HCT116 (cell line): ENCODE measurements around the gene HIRA. TPM values are rescaled to one million over a fixed set of nuclear protein-coding genes. Genes with fewer than 3 reads are reported as not detected.

ENCODE experiments used
- ATAC-seq: fragments of 200-7000 bp; cut with Tn5 transposase; 2 replicates; pipeline ENCODE4 v1.9.1; 2020; ENCODE audit warnings: mild to moderate bottlenecking, moderate library complexity
- BruUV-seq: library from RNA; stranded (reverse); fragments of 400-500 nt; replicated peaks from 2 replicates; lab custom pipeline; 2021; lab: Mats Ljungman, UMichigan
- CTCF ChIA-PET: fragments of 300-600 bp; sonication (Branson Sonifier 250); formaldehyde crosslinking; loops from one replicate; lab custom pipeline; 2021; ENCODE audit warnings: antibody characterized with exemption; lab: Charles Lee
- POLR2A ChIA-PET: fragments of 300-600, 350-600 bp; sonication (Branson Sonifier 250); formaldehyde crosslinking; loops from one replicate; lab custom pipeline; 2021; ENCODE audit warnings: antibody characterized with exemption; lab: Charles Lee
- RAD21 ChIA-PET, 2 experiments: fragments of 300-600 bp; sonication (Branson Sonifier 250); formaldehyde crosslinking; loops; one replicate each; lab custom pipeline; 2023; ENCODE audit warnings: low total read pairs in 2 of 2; ENCODE audit not compliant: uncharacterized antibody in 2 of 2, unreplicated experiment in 2 of 2, low non-redundant PET in 1 of 2; lab: Charles Lee
- DNase-seq: peaks from one replicate; pipeline ENCODE4 v3.0.0-alpha.2; 2010; ENCODE audit warnings: low read depth, low spot score
- H2AFZ ChIP-seq: fragments of 200-600 bp; shearing (Covaris generic), sonication (generic); 2 replicates; pipeline ENCODE4 v1.6.1; 2017; ENCODE audit warnings: low read depth, mixed run types, mixed read lengths, antibody characterized with exemption, low read length; ENCODE audit not compliant: poor library complexity, severe bottlenecking
- H3K27ac ChIP-seq: 2 replicates; pipeline ENCODE4 v1.5.1; 2012; ENCODE audit warnings: low read depth, low read length
- H3K27me3 ChIP-seq: fragments of 200-600 bp; sonication (generic); 2 replicates; pipeline ENCODE4 v1.6.1; 2016; ENCODE audit warnings: mixed run types, low read length, mixed read lengths; ENCODE audit not compliant: insufficient read depth
- H3K36me3 ChIP-seq, 2 experiments: fragments of 200-500 bp in 1 of 2; fragments of 200-600 bp in 1 of 2; sonication (Bioruptor generic) in 1 of 2; sonication (generic) in 1 of 2; 2 replicates each; pipeline versions ENCODE4 v1.5.1 to v1.6.1; 2014 to 2016; ENCODE audit warnings: low read length in 2 of 2, inconsistent platforms in 1 of 2, mixed read lengths in 1 of 2, mixed run types in 1 of 2; ENCODE audit not compliant: insufficient read depth in 2 of 2, control insufficient read depth in 1 of 2
- H3K4me1 ChIP-seq, 2 experiments: fragments of 200-600 bp in 1 of 2; sonication (generic) in 1 of 2; 2 replicates each; pipeline versions ENCODE4 v1.5.1 to v1.6.1; 2012 to 2017; ENCODE audit warnings: low read length in 2 of 2, inconsistent platforms in 1 of 2, mild to moderate bottlenecking in 1 of 2, mixed read lengths in 1 of 2, mixed run types in 1 of 2, moderate library complexity in 1 of 2; ENCODE audit not compliant: insufficient read depth in 2 of 2, control insufficient read depth in 1 of 2
- H3K4me2 ChIP-seq: fragments of 200-600 bp; sonication (generic); 2 replicates; pipeline ENCODE4 v1.6.1; 2017; ENCODE audit warnings: mixed run types, low read length, mixed read lengths
- H3K4me3 ChIP-seq, 2 experiments: fragments of 200-600 bp in 1 of 2; sonication (generic) in 1 of 2; replicated peaks in 1 of 2; 2 replicates each; pipeline ENCODE4 v1.5.1; 2011 to 2016; ENCODE audit warnings: low read length in 2 of 2, control low read depth in 1 of 2, low read depth in 1 of 2, mild to moderate bottlenecking in 1 of 2, mixed read lengths in 1 of 2, mixed run types in 1 of 2
- H3K79me2 ChIP-seq: fragments of 200-600 bp; sonication (generic); 2 replicates; pipeline ENCODE4 v1.6.1; 2017; ENCODE audit warnings: mild to moderate bottlenecking, mixed run types, low read length, moderate library complexity, mixed read lengths; ENCODE audit not compliant: insufficient read depth
- H3K9ac ChIP-seq: fragments of 200-600 bp; sonication (generic); 2 replicates; pipeline ENCODE4 v1.6.1; 2016; ENCODE audit warnings: low read length, mixed read lengths
- H3K9me2 ChIP-seq: fragments of 200-600 bp; sonication (generic), shearing (Covaris generic); 2 replicates; pipeline ENCODE4 v1.6.1; 2017; ENCODE audit warnings: mixed run types, mild to moderate bottlenecking, moderate library complexity; ENCODE audit not compliant: insufficient read depth
- H3K9me3 ChIP-seq, 2 experiments: fragments of 200-500 bp in 1 of 2; fragments of 200-600 bp in 1 of 2; sonication (Bioruptor generic) in 1 of 2; sonication (generic) in 1 of 2; 2 replicates each; pipeline ENCODE4 v1.6.1; 2014 to 2017; ENCODE audit warnings: low read length in 2 of 2, mixed read lengths in 2 of 2, inconsistent platforms in 1 of 2, low read depth in 1 of 2, mild to moderate bottlenecking in 1 of 2, mixed run types in 1 of 2, moderate library complexity in 1 of 2; ENCODE audit not compliant: control insufficient read depth in 1 of 2, insufficient read depth in 1 of 2
- H4K20me1 ChIP-seq: fragments of 200-600 bp; sonication (generic), shearing (Covaris generic); 2 replicates; pipeline ENCODE4 v1.6.1; 2017; ENCODE audit warnings: mixed run types, mild to moderate bottlenecking, moderate library complexity; ENCODE audit not compliant: insufficient read depth
- CBX3 ChIP-seq: IDR thresholded peaks from 2 replicates; pipeline ENCODE4 v1.6.1; 2012; ENCODE audit warnings: low read depth
- EGR1 ChIP-seq: IDR thresholded peaks from 2 replicates; pipeline ENCODE4 v1.6.1; 2012; ENCODE audit warnings: low read depth
- ELF1 ChIP-seq: IDR thresholded peaks from 2 replicates; pipeline ENCODE4 v1.6.1; 2012; ENCODE audit warnings: low read depth, borderline replicate concordance
- EZH2phosphoT487 ChIP-seq: fragments of 200-600 bp; IDR thresholded peaks from 2 replicates; pipeline ENCODE4 v1.6.1; 2018; ENCODE audit warnings: antibody characterized with exemption, borderline replicate concordance
- FOSL1 ChIP-seq: IDR thresholded peaks from 2 replicates; pipeline ENCODE4 v1.6.1; 2012; ENCODE audit warnings: low read depth
- JUND ChIP-seq: IDR thresholded peaks from 2 replicates; pipeline ENCODE4 v1.6.1; 2012
- POLR2A ChIP-seq: IDR thresholded peaks from 2 replicates; pipeline ENCODE4 v1.7.0; 2011; ENCODE audit warnings: borderline replicate concordance; ENCODE audit not compliant: insufficient read depth, insufficient read length; ENCODE audit errors: extremely low read depth
- POLR2AphosphoS5 ChIP-seq: IDR thresholded peaks from 2 replicates; pipeline ENCODE4 v1.6.1; 2011; ENCODE audit warnings: mild to moderate bottlenecking, low read depth, low read length, moderate library complexity
- RAD21 ChIP-seq: IDR thresholded peaks from 2 replicates; pipeline ENCODE4 v1.6.1; 2012; ENCODE audit warnings: low read depth, mild to moderate bottlenecking
- SIN3A ChIP-seq: IDR thresholded peaks from 2 replicates; pipeline ENCODE4 v1.6.1; 2012; ENCODE audit warnings: low read depth
- SP1 ChIP-seq: IDR thresholded peaks from 2 replicates; pipeline ENCODE4 v1.6.1; 2012; ENCODE audit warnings: low read depth
- TCF7L2 ChIP-seq: IDR thresholded peaks from 2 replicates; pipeline ENCODE4 v1.7.0; 2011; ENCODE audit warnings: borderline replicate concordance, inconsistent platforms; ENCODE audit not compliant: insufficient read depth, insufficient read length; ENCODE audit errors: extremely low read depth
- YY1 ChIP-seq: IDR thresholded peaks from 2 replicates; pipeline ENCODE4 v1.6.1; 2011; ENCODE audit warnings: low read length, low read depth, moderate library complexity, mild to moderate bottlenecking; ENCODE audit not compliant: insufficient replicate concordance; ENCODE audit errors: extremely low read depth
- ZFX ChIP-seq: fragments of 450-650 bp; IDR thresholded peaks from 2 replicates; pipeline ENCODE4 v1.6.1; 2017
- ZNF274 ChIP-seq: fragments of 200-500 bp; sonication (Bioruptor generic); IDR thresholded peaks from 2 replicates; pipeline ENCODE4 v1.6.1; 2014; ENCODE audit warnings: mild to moderate bottlenecking, low read depth, low read length, inconsistent platforms
- intact Hi-C: fragments of 100-400 bp; cut with micrococcal nuclease; formaldehyde crosslinking; loops from 2 replicates; pipeline ENCODE4 v1.10.0; 2022
- total RNA-seq: library from RNA; stranded (reverse); gene quantifications from one replicate; pipeline ENCODE4 v1.2.1, GENCODE V29; 2021; ENCODE audit not compliant: unreplicated experiment
- TF ChIP-seq, protein P1 (sequence below), 3 experiments: fragments of 200-600 bp in 1 of 3; sonication (generic) in 1 of 3; IDR thresholded peaks in 2 of 3; conservative IDR thresholded peaks in 1 of 3; 2 replicates each; pipeline ENCODE4 v1.5.1; 2012 to 2017; ENCODE audit warnings: low read depth in 2 of 3, low read length in 2 of 3, antibody characterized with exemption in 1 of 3, borderline replicate concordance in 1 of 3, control low read depth in 1 of 3, mild to moderate bottlenecking in 1 of 3, mixed read lengths in 1 of 3, mixed run types in 1 of 3, moderate library complexity in 1 of 3; ENCODE audit not compliant: insufficient read depth in 1 of 3
- TF ChIP-seq, protein P2 (sequence below): IDR thresholded peaks from 2 replicates; pipeline ENCODE4 v1.6.1; 2012

HIRA gene
- total RNA-seq, 1 experiment from 2014 or later, result 30.6 TPM

DNA sequence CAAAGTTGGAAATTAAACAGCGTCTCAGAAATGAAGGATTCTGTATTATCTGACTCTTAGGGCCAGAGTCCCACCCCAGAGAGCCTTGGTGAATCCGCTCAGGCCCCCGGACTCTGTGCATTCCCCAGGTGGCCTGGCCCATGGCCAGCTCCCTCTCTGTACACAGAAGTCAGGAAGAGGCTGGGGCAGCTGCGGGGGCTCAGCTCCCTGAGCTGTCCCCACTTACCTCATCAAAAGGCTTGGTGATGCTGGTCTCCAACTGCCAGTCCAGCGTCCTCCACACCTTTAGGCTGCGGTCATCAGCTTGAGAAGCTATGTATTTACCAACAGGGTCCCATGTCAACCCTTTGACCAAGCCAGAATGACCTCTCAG, 35.0 kb downstream of the HIRA start:
- H4K20me1 ChIP-seq, result no peaks in the 10 kb centered on the region
- no peaks in the 10 kb centered on the region for H3K9me2 ChIP-seq
- no peaks in the 10 kb centered on the region for H3K4me1 ChIP-seq
- peaks cover 16 to 34% of the 10 kb centered on the region in 2 experiments; a peak in 3 of 4 replicates for H3K36me3 ChIP-seq
- no peak overlapping the region for H2AFZ ChIP-seq
- no peak for TF ChIP-seq TCF7L2
- no peak for TF ChIP-seq FOSL1
- TF ChIP-seq, protein P1, sequence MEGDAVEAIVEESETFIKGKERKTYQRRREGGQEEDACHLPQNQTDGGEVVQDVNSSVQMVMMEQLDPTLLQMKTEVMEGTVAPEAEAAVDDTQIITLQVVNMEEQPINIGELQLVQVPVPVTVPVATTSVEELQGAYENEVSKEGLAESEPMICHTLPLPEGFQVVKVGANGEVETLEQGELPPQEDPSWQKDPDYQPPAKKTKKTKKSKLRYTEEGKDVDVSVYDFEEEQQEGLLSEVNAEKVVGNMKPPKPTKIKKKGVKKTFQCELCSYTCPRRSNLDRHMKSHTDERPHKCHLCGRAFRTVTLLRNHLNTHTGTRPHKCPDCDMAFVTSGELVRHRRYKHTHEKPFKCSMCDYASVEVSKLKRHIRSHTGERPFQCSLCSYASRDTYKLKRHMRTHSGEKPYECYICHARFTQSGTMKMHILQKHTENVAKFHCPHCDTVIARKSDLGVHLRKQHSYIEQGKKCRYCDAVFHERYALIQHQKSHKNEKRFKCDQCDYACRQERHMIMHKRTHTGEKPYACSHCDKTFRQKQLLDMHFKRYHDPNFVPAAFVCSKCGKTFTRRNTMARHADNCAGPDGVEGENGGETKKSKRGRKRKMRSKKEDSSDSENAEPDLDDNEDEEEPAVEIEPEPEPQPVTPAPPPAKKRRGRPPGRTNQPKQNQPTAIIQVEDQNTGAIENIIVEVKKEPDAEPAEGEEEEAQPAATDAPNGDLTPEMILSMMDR (IDR thresholded peaks at IDR 0.05 in 2 of 3, conservative IDR thresholded peaks at IDR 0.05 in 1 of 3; ENCODE audit: borderline replicate concordance in 1 of 3, insufficient read depth in 1 of 3, low read depth in 2 of 3, low read length in 2 of 3), result no peak
- TF ChIP-seq EZH2phosphoT487, result no peak
- TF ChIP-seq ELF1, result no peak
- no peak for TF ChIP-seq EGR1
- TF ChIP-seq SP1, result no peak
- TF ChIP-seq SIN3A, result no peak
- no peak for TF ChIP-seq YY1
- no peak for TF ChIP-seq ZFX
- no peak for TF ChIP-seq ZNF274
- TF ChIP-seq POLR2A, result no peak
- no peak for TF ChIP-seq RAD21
- TF ChIP-seq, protein P2, sequence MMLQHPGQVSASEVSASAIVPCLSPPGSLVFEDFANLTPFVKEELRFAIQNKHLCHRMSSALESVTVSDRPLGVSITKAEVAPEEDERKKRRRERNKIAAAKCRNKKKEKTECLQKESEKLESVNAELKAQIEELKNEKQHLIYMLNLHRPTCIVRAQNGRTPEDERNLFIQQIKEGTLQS, result no peak
- no peak for TF ChIP-seq JUND
- no peak for TF ChIP-seq CBX3
- no peak for TF ChIP-seq POLR2AphosphoS5
- TF ChIP-seq, all 23 proteins: peak for 0
- Histone ChIP-seq H3K79me2 (no peaks in the 10 kb centered on the region), H3K4me3 (no peak overlapping the region), H3K9me3 (no peaks in the 10 kb centered on the region), H3K27ac (no peak overlapping the region), H3K9ac (no peak overlapping the region), H3K4me2 (no peak overlapping the region), H3K27me3 (no peaks in the 10 kb centered on the region)
- POLR2A ChIA-PET, result no interaction called here
- CTCF ChIA-PET, result no interaction called here
- ATAC-seq, result no peak
- RAD21 ChIA-PET, result no interaction called here
- DNase-seq, result no peak
- intact Hi-C loops, result no loop called here
- BruUV-seq, result no TSS peak
